IPS-15b (cell line): ENCODE data around the gene ZNF99.
"Not testable (repeated sequence)": the region's sequence is repeated elsewhere in the genome, so short reads cannot be mapped to it uniquely, and the experiment has no call there.

Source experiments
- H3K27me3 ChIP-seq: one replicate; pipeline ENCODE4 v1.6.1; 2013; ENCODE audit warnings: low read length; ENCODE audit not compliant: control insufficient read depth, insufficient read depth
- H3K36me3 ChIP-seq: one replicate; pipeline ENCODE4 v1.6.1; 2013; ENCODE audit warnings: low read length; ENCODE audit not compliant: control insufficient read depth, insufficient read depth
- H3K4me1 ChIP-seq: one replicate; pipeline ENCODE4 v1.6.1; 2013; ENCODE audit warnings: mild to moderate bottlenecking, low read length; ENCODE audit not compliant: control insufficient read depth, insufficient read depth
- H3K4me3 ChIP-seq: one replicate; pipeline ENCODE4 v1.5.1; 2013; ENCODE audit warnings: low read depth, low read length
- H3K9ac ChIP-seq: one replicate; pipeline ENCODE4 v1.6.1; 2013; ENCODE audit warnings: low read depth, mild to moderate bottlenecking, low read length
- H3K9me3 ChIP-seq: one replicate; pipeline ENCODE4 v1.6.1; 2013; ENCODE audit warnings: mild to moderate bottlenecking, low read length; ENCODE audit not compliant: control insufficient read depth, insufficient read depth

ZNF99 gene

GRCh38 chr19:22783651-22784410 lies at the start of gene ZNF99:
Gene ZNF99, minus strand, starts transcription at chr19:22784151. Its CDS starts 135 bp downstream, at chr19:22784016.
- Histone ChIP-seq H3K9ac (no peak within 1 kb of the TSS), H3K27me3 (no peaks in the 10 kb centered on the region), H3K4me1 (no peaks in the 10 kb centered on the region), H3K9me3 (peaks cover 3% of the 10 kb centered on the region), H3K4me3 (no peak within 1 kb of the TSS), H3K36me3 (no peaks in the 10 kb centered on the region)

- Histone ChIP-seq H3K27me3 (no peaks in the 10 kb centered on the region), H3K9me3 (peaks cover 15% of the 10 kb centered on the region), H3K4me1 (no peaks in the 10 kb centered on the region), H3K36me3 (no peaks in the 10 kb centered on the region), H3K4me3 (no peak within 1 kb of the TSS), H3K9ac (no peak within 1 kb of the TSS)
Observed at GRCh38 chr19:22832031-22832762, 48.2 kb upstream of the ZNF99 start, which contains the start of gene ZNF723. Gene ZNF723, plus strand, starts transcription at chr19:22832291. Its CDS starts 89 bp downstream, at chr19:22832380.

GRCh38 chr19:22831211-22831610 lies 47.3 kb upstream of the ZNF99 start:
- H3K27me3 ChIP-seq, result no peaks in the 10 kb centered on the region
- H3K9me3 ChIP-seq, result peaks cover 12% of the 10 kb centered on the region
- H3K4me1 ChIP-seq, result no peaks in the 10 kb centered on the region
- H3K36me3 ChIP-seq, result no peaks in the 10 kb centered on the region
- H3K9ac ChIP-seq, result no peak overlapping the region
- H3K4me3 ChIP-seq, result no peak overlapping the region

GRCh38 chr19:22814124-22814523 lies 30.2 kb upstream of the ZNF99 start:
- Histone ChIP-seq H3K36me3 (no peaks in the 10 kb centered on the region), H3K4me3 (no peak overlapping the region), H3K9ac (no peak overlapping the region), H3K4me1 (no peaks in the 10 kb centered on the region), H3K27me3 (no peaks in the 10 kb centered on the region), H3K9me3 (peaks cover 46% of the 10 kb centered on the region)

- Histone ChIP-seq H3K9ac (no peak overlapping the region), H3K9me3 (peaks cover 24% of the 10 kb centered on the region), H3K4me3 (no peak overlapping the region), H3K27me3 (no peaks in the 10 kb centered on the region), H3K36me3 (no peaks in the 10 kb centered on the region), H3K4me1 (no peaks in the 10 kb centered on the region)
Observed at GRCh38 chr19:22807061-22807835, 23.3 kb upstream of the ZNF99 start.

- no peak overlapping the region for H3K4me3 ChIP-seq
- H3K9ac ChIP-seq, result no peak overlapping the region
- H3K27me3 ChIP-seq, result no peaks in the 10 kb centered on the region
- peaks cover 31% of the 10 kb centered on the region for H3K9me3 ChIP-seq
- H3K4me1 ChIP-seq, result no peaks in the 10 kb centered on the region
- H3K36me3 ChIP-seq, result no peaks in the 10 kb centered on the region
Observed at GRCh38 chr19:22806418-22806817, 22.5 kb upstream of the ZNF99 start.

- Histone ChIP-seq H3K27me3 (no peaks in the 10 kb centered on the region), H3K4me3 (no peak overlapping the region), H3K9me3 (peaks cover 13% of the 10 kb centered on the region), H3K36me3 (no peaks in the 10 kb centered on the region), H3K4me1 (no peaks in the 10 kb centered on the region), H3K9ac (no peak overlapping the region)
Observed at GRCh38 chr19:22797040-22797439, 13.1 kb upstream of the ZNF99 start.

- H3K9ac ChIP-seq, H3K4me3 ChIP-seq, H3K36me3 ChIP-seq, H3K27me3 ChIP-seq, H3K9me3 ChIP-seq, H3K4me1 ChIP-seq: not testable (repeated sequence)
Observed at GRCh38 chr19:22792863-22793262, 8.9 kb upstream of the ZNF99 start.

- no peak overlapping the region for H3K4me3 ChIP-seq
- H3K36me3 ChIP-seq, result no peaks in the 10 kb centered on the region
- H3K9ac ChIP-seq, result no peak overlapping the region
- no peaks in the 10 kb centered on the region for H3K4me1 ChIP-seq
- H3K27me3 ChIP-seq, result no peaks in the 10 kb centered on the region
- peaks cover 33% of the 10 kb centered on the region for H3K9me3 ChIP-seq
Observed at GRCh38 chr19:22735911-22736645, 47.9 kb downstream of the ZNF99 start.

GRCh38 chr19:22733691-22734090 lies 50.3 kb downstream of the ZNF99 start:
- no peaks in the 10 kb centered on the region for H3K4me1 ChIP-seq
- H3K4me3 ChIP-seq, result no peak overlapping the region
- no peaks in the 10 kb centered on the region for H3K36me3 ChIP-seq
- peaks cover 23% of the 10 kb centered on the region for H3K9me3 ChIP-seq
- no peak overlapping the region for H3K9ac ChIP-seq
- H3K27me3 ChIP-seq, result no peaks in the 10 kb centered on the region

GRCh38 chr19:22728214-22728613 lies 55.7 kb downstream of the ZNF99 start:
- H3K4me3 ChIP-seq, H3K36me3 ChIP-seq, H3K9ac ChIP-seq, H3K27me3 ChIP-seq, H3K4me1 ChIP-seq: not testable (repeated sequence)
- peaks cover 18% of the 10 kb centered on the region for H3K9me3 ChIP-seq
